DND-41 (cell line): Measurements from ENCODE around the gene ACBD6.

Experiments used
- ATAC-seq: fragments of 200-7000 bp; cut with Tn5 transposase; 3 replicates; pipeline ENCODE4 v1.9.1; 2021; ENCODE audit warnings: low read depth; ENCODE audit not compliant: insufficient read depth
- DNase-seq: peaks from one replicate; pipeline ENCODE4 v3.0.0-alpha.2; 2020
- H2AFZ ChIP-seq: 2 replicates; pipeline ENCODE4 v1.6.0; 2012; ENCODE audit warnings: low read depth, low read length
- H3K27ac ChIP-seq: 2 replicates; pipeline ENCODE4 v1.5.1; 2012; ENCODE audit warnings: low read length, inconsistent platforms
- H3K27me3 ChIP-seq: fragments of 200-600 bp; sonication (generic); 2 replicates; pipeline ENCODE4 v1.6.0; 2012; ENCODE audit warnings: low read length, mild to moderate bottlenecking, inconsistent platforms; ENCODE audit not compliant: insufficient read depth, poor library complexity
- H3K36me3 ChIP-seq: 2 replicates; pipeline ENCODE4 v1.5.1; 2012; ENCODE audit warnings: low read length, inconsistent platforms; ENCODE audit not compliant: insufficient read depth
- H3K4me1 ChIP-seq: 2 replicates; pipeline ENCODE4 v1.5.1; 2012; ENCODE audit warnings: mild to moderate bottlenecking, low read length; ENCODE audit not compliant: insufficient read depth
- H3K4me2 ChIP-seq: 2 replicates; pipeline ENCODE4 v1.6.0; 2012; ENCODE audit warnings: mild to moderate bottlenecking, moderate library complexity, low read length, inconsistent platforms; ENCODE audit not compliant: insufficient read depth
- H3K4me3 ChIP-seq, 2 experiments: fragments of 200-600 bp in 1 of 2; shearing (Covaris generic) in 1 of 2; 2 replicates each; pipeline ENCODE4 v1.5.1; 2012 to 2016; ENCODE audit warnings: inconsistent platforms in 2 of 2, low read length in 2 of 2, mild to moderate bottlenecking in 2 of 2, low read depth in 1 of 2, moderate library complexity in 1 of 2
- H3K79me2 ChIP-seq: 2 replicates; pipeline ENCODE4 v1.6.0; 2012; ENCODE audit warnings: low read length, inconsistent platforms; ENCODE audit not compliant: insufficient read depth
- H3K9ac ChIP-seq: 2 replicates; pipeline ENCODE4 v1.6.0; 2012; ENCODE audit warnings: low read depth, mild to moderate bottlenecking, inconsistent platforms, low read length, moderate library complexity
- H3K9me3 ChIP-seq: 2 replicates; pipeline ENCODE4 v1.5.1; 2012; ENCODE audit warnings: low read length, moderate library complexity, mild to moderate bottlenecking, inconsistent platforms; ENCODE audit not compliant: insufficient read depth, severe bottlenecking
- H4K20me1 ChIP-seq: 2 replicates; pipeline ENCODE4 v1.6.0; 2012; ENCODE audit warnings: low read length; ENCODE audit not compliant: insufficient read depth
- CTCF ChIP-seq: IDR thresholded peaks from 2 replicates; pipeline ENCODE4 v1.5.1; 2012; ENCODE audit warnings: borderline replicate concordance, low read length, moderate library complexity, mild to moderate bottlenecking; ENCODE audit not compliant: poor library complexity, severe bottlenecking; ENCODE audit errors: extremely low read depth
- EZH2 ChIP-seq: IDR thresholded peaks from 3 replicates; pipeline ENCODE4 v1.6.1; 2012; ENCODE audit warnings: borderline replicate concordance, low read depth, mild to moderate bottlenecking, moderate library complexity, low read length, inconsistent platforms; ENCODE audit not compliant: severe bottlenecking

The ACBD6 gene

GRCh38 chr1:180267761-180268555, 234.4 kb downstream of the ACBD6 start:
- ATAC-seq (no peak), DNase-seq (no peak)
- no peaks in the 10 kb centered on the region for H3K36me3 ChIP-seq
- no peaks in the 10 kb centered on the region for H3K9me3 ChIP-seq
- H4K20me1 ChIP-seq = no peaks in the 10 kb centered on the region
- H3K27me3 ChIP-seq = no peaks in the 10 kb centered on the region
- H3K4me1 ChIP-seq = no peaks in the 10 kb centered on the region
- H3K79me2 ChIP-seq = no peaks in the 10 kb centered on the region
- H3K4me3 ChIP-seq = no peak overlapping the region
- no peak overlapping the region for H2AFZ ChIP-seq
- no peak overlapping the region for H3K27ac ChIP-seq
- H3K4me2 ChIP-seq = no peak overlapping the region
- no peak overlapping the region for H3K9ac ChIP-seq
- TF ChIP-seq CTCF (no peak), EZH2 (no peak)

- Histone ChIP-seq H4K20me1 (no peaks in the 10 kb centered on the region), H3K4me2 (no peak overlapping the region), H2AFZ (no peak overlapping the region), H3K9ac (no peak overlapping the region), H3K27me3 (no peaks in the 10 kb centered on the region), H3K79me2 (no peaks in the 10 kb centered on the region), H3K4me1 (no peaks in the 10 kb centered on the region), H3K27ac (no peak overlapping the region), H3K9me3 (no peaks in the 10 kb centered on the region), H3K36me3 (no peaks in the 10 kb centered on the region), H3K4me3 (no peak overlapping the region)
- DNase-seq = no peak
- TF ChIP-seq CTCF = no peak
- no peak for TF ChIP-seq EZH2
- ATAC-seq = no peak
Observed at GRCh38 chr1:180267211-180267561, 235.2 kb downstream of the ACBD6 start.

GRCh38 chr1:180266275-180267210, 235.8 kb downstream of the ACBD6 start:
- no peak overlapping the region for H3K27ac ChIP-seq
- ATAC-seq = no peak
- no peak overlapping the region for H3K9ac ChIP-seq
- no peak for DNase-seq
- H3K9me3 ChIP-seq = no peaks in the 10 kb centered on the region
- no peak overlapping the region for H3K4me3 ChIP-seq
- no peak for TF ChIP-seq EZH2
- TF ChIP-seq CTCF = no peak
- H2AFZ ChIP-seq = no peak overlapping the region
- no peaks in the 10 kb centered on the region for H3K79me2 ChIP-seq
- H3K4me1 ChIP-seq = no peaks in the 10 kb centered on the region
- no peaks in the 10 kb centered on the region for H3K27me3 ChIP-seq
- no peak overlapping the region for H3K4me2 ChIP-seq
- no peaks in the 10 kb centered on the region for H4K20me1 ChIP-seq
- no peaks in the 10 kb centered on the region for H3K36me3 ChIP-seq
